Left cardiac atrium (tissue), 4 donors: ENCODE measurements around the gene MEGF11. TPM values are rescaled to one million over a fixed set of nuclear protein-coding genes. Genes with fewer than 3 reads are reported as not detected.

Source experiments
- ATAC-seq, 2 donors: fragments of 200-7000 bp; cut with Tn5 transposase; one replicate each; pipeline ENCODE4 v1.9.1; 2020; ENCODE audit warnings: mild to moderate bottlenecking in 2 of 2, moderate library complexity in 2 of 2
- DNase-seq: peaks from one replicate; pipeline ENCODE4 v3.0.0-alpha.2; 2020
- intact Hi-C, 2 donors: fragments of 100-400 bp; cut with DNase I; formaldehyde crosslinking; loops; one replicate each; pipeline versions ENCODE4 v1.14.1 to v1.15.1; 2022 to 2023
- total RNA-seq, 2 donors: library from RNA; stranded (reverse); fragmentation: NEBNext Ultra II Directional; extraction: Animal tissue kit (Norgen Biotek cat#: 25700); gene quantifications; one replicate each; pipeline ENCODE4 v1.2.1, GENCODE V29; 2021
- donor health status: DM: no; HTN: yes; CAD: no.
- donor health status: DM: no; HTN: yes; CAD: no; lungs with severe emphysema.
- donor health status: DM: yes; HTN: yes; CAD: no.
- donor health status: Dilated cardiomyopathy.

Gene MEGF11
- total RNA-seq, 2 donors from 2014 or later, result not detected

- ATAC-seq (no peak), DNase-seq (no peak)
- intact Hi-C loops, result no loop called here
Observed at GRCh38 chr15:66225656-66226274, 27.8 kb downstream of the MEGF11 start.

GRCh38 chr15:66224946-66225345 lies 28.6 kb downstream of the MEGF11 start:
- ATAC-seq, result no peak
- intact Hi-C loops, result no loop called here
- no peak for DNase-seq

- ATAC-seq (no peak), DNase-seq (no peak)
- intact Hi-C loops, result no loop called here
Observed at GRCh38 chr15:66222273-66223198, 31.0 kb downstream of the MEGF11 start.

GRCh38 chr15:66221126-66221525 lies 32.4 kb downstream of the MEGF11 start:
- DNase-seq (no peak), ATAC-seq (peak in 1 of 2 donors; percentile 35)
- intact Hi-C loops, result no loop called here

GRCh38 chr15:66220601-66221000 lies 32.9 kb downstream of the MEGF11 start:
- intact Hi-C loops, result no loop called here
- DNase-seq, result no peak
- no peak for ATAC-seq

GRCh38 chr15:66219339-66219738 lies 34.2 kb downstream of the MEGF11 start:
- ATAC-seq, result no peak
- no peak for DNase-seq
- intact Hi-C loops, result no loop called here

- intact Hi-C loops, result no loop called here
- DNase-seq (no peak), ATAC-seq (no peak)
Observed at GRCh38 chr15:66216806-66217205, 36.7 kb downstream of the MEGF11 start.

- no peak for ATAC-seq
- no peak for DNase-seq
- intact Hi-C loops, result no loop called here
Observed at GRCh38 chr15:66215811-66216210, 37.7 kb downstream of the MEGF11 start.

GRCh38 chr15:66214246-66214645 lies 39.3 kb downstream of the MEGF11 start:
- intact Hi-C loops, result no loop called here
- DNase-seq, result no peak
- ATAC-seq, result no peak

- ATAC-seq (peak in 1 of 2 donors; percentile 93), DNase-seq (no peak)
- intact Hi-C loops, result no loop called here
Observed at GRCh38 chr15:66212563-66212921, 41.0 kb downstream of the MEGF11 start.

- DNase-seq, result no peak
- no peak for ATAC-seq
- intact Hi-C loops, result no loop called here
Observed at GRCh38 chr15:66211670-66212562, 41.6 kb downstream of the MEGF11 start.

GRCh38 chr15:66210684-66211083 lies 42.9 kb downstream of the MEGF11 start:
- DNase-seq (no peak), ATAC-seq (no peak)
- intact Hi-C loops, result no loop called here

- ATAC-seq (no peak), DNase-seq (no peak)
- intact Hi-C loops, result no loop called here
Observed at GRCh38 chr15:66198757-66199156, 54.8 kb downstream of the MEGF11 start.

GRCh38 chr15:66196602-66197001 lies 56.9 kb downstream of the MEGF11 start:
- intact Hi-C loops, result no loop called here
- DNase-seq, result no peak
- no peak for ATAC-seq

GRCh38 chr15:66195621-66196230 lies 57.8 kb downstream of the MEGF11 start:
- intact Hi-C loops, result no loop called here
- no peak for ATAC-seq
- no peak for DNase-seq

- intact Hi-C loops, result no loop called here
- ATAC-seq (no peak), DNase-seq (no peak)
Observed at GRCh38 chr15:66193066-66193465, 60.5 kb downstream of the MEGF11 start.

- intact Hi-C loops, result no loop called here
- no peak for ATAC-seq
- DNase-seq, result no peak
Observed at GRCh38 chr15:66190746-66191145, 62.8 kb downstream of the MEGF11 start.

GRCh38 chr15:66189291-66189690 lies 64.3 kb downstream of the MEGF11 start:
- intact Hi-C loops, result loop anchor here in 1 of 2 donors (5.0 kb wide), 1 partner anchor 207 kb away; no protein-coding TSS in a partner anchor
- ATAC-seq, result no peak
- DNase-seq, result no peak

- intact Hi-C loops, result loop anchor here in 1 of 2 donors (5.0 kb wide), 1 partner anchor 206 kb away; no protein-coding TSS in a partner anchor
- no peak for ATAC-seq
Observed at GRCh38 chr15:66188464-66188863, 65.1 kb downstream of the MEGF11 start.

More at GRCh38 chr15:66188464-66188863, 65.1 kb downstream of the MEGF11 start:
- no peak for DNase-seq
